Activated CD4-positive, alpha-beta T cell treated with anti-CD3 and anti-CD28 coated beads for 24 hours (primary cell): Measurements from ENCODE around the gene UBAC1.
A peak's percentile ranks its signal among the peaks of the same experiment; 100 is the strongest.

ENCODE experiments used
- DNase-seq, 2 donors: peaks; one replicate each; pipeline ENCODE4 v3.0.0-alpha.2; 2020; ENCODE audit warnings: low read depth in 2 of 2

UBAC1 gene

DNA sequence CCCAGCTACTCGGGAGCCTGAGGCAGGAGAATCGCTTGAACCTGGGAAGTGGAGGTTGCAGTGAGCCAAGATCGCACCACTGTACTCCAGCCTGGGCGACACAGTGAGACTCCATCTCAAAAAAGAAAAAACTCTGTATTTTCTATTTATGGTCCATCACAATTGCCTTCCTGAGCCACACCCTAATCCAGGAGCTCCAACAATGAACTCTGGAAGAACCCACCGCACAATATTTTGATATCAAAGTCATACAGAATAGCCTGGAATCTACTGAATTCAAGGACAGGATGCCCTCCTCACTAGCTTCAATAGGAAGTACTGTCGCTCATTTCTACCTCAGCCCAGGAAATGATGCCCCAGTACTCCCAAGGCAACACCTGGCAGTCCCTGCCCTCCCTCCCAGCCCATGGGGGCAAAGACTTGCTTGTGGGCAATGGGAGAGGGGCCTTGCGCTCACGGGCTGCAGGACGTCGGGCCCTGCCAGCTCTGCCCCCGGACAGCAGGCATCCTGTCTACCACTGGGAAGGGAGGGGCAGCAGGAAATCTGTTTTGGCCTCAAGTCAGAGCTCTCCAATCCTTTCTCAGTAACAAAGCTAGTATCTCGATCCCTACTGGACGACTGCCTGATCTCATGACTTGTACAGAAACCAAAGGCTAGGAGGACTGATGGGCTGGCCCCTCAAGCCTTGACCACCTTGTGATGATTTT lies 19.7 kb downstream of the UBAC1 start:
- DNase-seq, result no peak

- DNase-seq, result peak; percentile 18 to 38
Measured at GRCh38 chr9:135939351-135940265, 21.6 kb downstream of the UBAC1 start.

GRCh38 chr9:135937521-135938489 lies 23.4 kb downstream of the UBAC1 start:
- no peak for DNase-seq

DNA sequence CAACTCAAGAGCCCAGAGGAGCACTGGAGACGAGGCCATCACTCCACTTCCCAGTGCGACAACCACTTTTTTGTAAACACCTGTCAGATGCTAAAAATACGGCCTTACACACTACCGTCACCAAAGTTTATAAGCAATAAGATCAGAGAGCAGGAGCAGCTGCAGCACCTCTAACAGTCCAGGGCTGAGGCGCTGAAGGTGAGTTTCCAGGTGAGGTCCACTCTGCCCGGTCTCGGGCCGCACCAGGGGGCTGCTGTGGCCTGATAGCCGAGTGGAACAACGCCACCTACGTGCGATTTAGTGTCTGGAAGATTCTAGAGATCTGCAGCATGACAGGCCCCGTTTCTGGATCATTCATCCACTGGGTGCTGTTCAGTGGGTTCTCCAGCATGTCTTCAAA lies 28.1 kb downstream of the UBAC1 start:
- DNase-seq, result no peak

DNA sequence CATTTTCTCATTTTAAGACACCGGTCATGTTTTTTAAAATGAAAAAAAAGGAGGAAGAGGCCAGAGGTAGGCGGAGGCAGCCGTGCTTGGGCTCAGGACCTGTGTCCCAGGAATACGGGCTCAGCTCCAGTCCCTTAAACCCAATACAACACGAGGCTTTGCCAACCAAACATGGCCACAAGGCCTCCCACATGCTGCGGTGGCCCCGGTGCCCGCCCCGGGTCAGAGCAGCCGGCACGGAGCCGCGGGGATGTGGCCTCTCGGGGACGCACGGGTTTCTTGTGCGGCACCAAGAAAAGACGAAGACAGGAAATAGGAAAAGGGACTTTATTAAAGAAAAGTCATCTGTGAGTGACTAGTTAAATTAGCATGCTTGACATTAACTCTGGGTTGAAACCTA lies 28.5 kb downstream of the UBAC1 start:
- no peak for DNase-seq

DNA sequence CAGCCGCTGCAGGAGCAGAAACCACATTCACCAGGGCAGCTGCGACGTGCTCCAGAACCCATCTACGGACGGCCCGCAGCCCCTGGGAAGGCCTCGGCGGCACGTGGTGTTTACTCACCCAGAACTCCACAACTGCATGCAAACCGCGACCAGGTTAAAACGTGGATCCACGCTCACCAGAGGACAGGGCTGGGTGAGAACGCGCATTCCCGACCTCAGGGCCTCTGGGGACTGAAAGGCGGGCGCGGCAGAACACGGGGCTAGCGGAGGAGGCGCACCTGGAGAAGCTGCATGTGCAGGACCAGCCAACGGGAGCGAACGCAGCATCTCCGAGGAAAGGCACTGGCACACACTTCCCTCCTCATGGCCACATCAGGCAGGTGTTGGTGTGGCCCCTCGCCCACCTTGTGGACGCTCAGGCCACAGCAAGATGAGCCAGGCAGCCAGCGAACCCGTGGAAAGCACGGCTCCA lies 29.8 kb downstream of the UBAC1 start:
- DNase-seq, result no peak

DNA sequence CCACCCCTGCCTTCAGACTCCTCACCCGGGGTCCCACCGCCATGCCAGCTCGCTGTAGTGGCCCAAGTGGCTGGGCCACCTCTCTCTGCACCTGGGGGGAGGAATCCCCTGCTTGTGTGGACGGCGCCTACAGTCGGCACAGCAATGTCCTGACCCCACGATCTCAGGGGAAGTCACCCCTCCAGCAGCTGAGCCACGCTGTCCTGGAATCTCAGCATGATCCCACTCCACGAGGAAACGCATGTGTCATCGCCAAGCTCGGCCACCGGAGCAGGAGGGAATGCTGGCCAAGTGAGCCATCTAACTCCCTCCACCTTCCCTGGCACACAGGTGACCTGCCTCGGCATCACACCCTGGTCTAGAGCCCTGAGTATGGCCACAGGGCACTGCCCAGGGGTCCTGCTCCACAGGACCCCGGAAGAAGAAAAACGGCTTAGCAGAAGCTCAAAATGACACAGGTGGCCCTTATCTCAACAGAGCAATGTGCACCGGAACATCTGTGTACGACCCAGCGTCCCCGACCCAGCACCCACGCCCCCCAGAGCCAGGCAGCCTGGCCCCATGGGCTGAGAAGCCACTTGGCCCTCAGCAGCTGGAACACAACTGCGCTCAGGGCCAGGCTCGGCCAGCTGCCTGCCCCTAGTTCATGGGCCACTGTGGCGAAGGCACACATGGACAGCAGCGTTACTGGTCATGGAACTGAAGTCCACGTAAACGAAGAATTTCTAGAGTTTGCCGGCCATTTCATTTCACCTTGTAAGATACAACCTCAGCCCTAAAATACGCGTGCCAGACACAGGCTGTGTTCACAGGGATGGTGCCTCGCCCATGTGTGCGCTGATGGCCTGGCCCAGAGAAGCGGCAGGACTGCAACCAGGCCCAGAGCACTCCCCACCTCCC lies 30.5 kb downstream of the UBAC1 start:
- no peak for DNase-seq

- no peak for DNase-seq
Measured at GRCh38 chr9:135929656-135930445, 31.3 kb downstream of the UBAC1 start.

GRCh38 chr9:135928731-135929655 lies 32.2 kb downstream of the UBAC1 start:
- no peak for DNase-seq

DNA sequence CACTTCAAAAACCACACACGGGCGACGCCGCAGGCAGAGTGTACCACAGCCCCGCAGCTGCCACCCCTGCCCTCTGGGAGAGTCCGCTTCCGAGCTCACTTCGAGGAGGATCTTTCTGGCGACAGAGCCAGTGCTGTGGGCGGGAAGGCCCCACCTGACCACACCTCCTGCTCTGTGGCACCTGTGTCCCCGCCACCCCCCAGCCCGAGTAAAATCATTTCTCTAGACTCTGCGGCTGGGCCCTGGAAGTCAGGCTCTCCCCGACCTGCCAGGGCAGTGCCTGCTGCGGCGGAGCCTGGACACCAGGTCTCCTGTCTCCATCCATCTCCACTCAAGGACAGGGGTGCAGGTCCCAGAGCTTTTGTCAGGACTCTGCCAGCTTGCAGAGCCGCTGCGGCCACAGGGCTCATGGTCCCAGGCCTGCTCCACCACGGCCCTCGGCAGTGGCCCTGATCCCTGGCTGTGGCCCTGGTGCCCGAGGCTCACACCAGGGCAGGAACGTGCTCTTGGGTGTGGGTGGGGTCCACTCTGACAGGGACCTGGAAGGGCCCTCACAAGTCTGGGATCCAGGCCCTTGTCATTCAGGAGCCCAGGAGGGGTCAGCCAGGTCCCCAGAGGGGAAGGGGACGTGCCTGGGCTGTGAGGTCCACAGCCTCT lies 33.0 kb downstream of the UBAC1 start:
- DNase-seq, result no peak

- no peak for DNase-seq
Measured at GRCh38 chr9:135927195-135928013, 33.8 kb downstream of the UBAC1 start.

DNA sequence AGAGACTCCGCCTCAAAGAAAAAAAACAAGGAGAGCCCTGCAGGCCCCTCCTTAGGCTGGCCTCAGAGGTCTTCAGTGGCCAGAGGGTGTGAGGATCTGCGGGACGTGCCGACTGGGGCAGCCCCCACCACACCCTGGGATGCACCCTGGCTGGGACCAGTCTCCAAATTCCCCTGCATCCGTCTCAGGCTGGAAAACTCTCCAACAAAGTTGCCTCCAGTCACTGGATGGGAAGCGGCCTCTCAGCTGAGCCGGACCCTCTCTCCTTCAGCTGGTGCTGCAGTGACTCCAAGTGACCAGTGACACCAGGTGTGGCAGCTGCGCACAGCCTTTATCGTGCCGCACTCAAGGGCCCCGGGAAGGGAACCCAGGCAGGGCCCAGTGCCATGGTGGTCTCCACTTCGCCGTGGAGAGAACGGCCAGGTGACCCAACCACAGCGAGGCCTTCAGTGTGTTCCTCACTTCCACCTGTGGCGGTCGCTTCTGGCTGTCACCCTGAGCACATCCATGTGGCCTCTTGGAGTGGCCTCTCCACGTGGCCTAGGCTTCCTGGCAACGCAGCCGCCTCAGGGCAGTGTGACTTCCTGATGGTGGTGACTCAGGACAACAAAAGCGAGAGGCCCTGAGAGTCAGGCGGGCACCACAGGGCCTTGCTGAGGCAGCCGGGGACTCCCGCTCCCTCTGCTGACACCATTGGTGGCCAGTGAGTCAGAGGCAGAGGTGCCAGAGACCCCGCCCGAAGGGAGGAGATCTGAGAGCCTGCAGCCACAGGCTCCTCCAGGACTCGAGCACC lies 34.6 kb downstream of the UBAC1 start:
- peak; percentile 54 to 67 for DNase-seq

DNA sequence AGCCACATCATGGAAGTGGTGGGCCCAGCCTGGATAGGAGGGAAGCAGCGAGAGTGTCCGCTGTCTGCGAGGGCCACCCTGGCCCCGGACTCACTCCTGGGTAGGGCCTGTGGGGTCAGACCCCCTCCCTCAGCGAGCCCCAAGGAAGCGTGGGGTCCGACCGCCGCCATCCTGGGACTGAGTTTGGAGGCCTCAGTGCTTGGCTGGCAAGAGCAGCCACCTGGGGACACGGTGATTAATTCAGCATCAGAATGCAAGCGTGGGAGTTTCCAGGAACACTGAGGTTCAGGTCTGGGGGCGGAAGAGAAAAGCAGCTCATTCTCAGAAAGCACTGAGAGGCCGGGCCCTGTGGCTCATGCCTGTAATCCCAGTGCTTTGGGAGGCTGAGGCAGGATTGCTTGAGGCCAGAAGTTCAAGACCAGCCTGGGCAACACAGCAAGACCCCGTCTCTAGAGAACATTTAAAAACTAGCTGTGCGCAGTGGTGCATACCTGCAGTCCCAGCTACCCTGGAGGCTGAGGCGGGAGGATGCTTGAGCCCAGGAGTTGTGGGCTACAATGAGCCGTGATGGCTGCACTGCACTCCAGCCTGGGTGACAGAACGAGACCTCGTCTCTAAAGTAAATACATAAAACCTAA lies 35.6 kb downstream of the UBAC1 start:
- peak; percentile 64 to 65 for DNase-seq

DNA sequence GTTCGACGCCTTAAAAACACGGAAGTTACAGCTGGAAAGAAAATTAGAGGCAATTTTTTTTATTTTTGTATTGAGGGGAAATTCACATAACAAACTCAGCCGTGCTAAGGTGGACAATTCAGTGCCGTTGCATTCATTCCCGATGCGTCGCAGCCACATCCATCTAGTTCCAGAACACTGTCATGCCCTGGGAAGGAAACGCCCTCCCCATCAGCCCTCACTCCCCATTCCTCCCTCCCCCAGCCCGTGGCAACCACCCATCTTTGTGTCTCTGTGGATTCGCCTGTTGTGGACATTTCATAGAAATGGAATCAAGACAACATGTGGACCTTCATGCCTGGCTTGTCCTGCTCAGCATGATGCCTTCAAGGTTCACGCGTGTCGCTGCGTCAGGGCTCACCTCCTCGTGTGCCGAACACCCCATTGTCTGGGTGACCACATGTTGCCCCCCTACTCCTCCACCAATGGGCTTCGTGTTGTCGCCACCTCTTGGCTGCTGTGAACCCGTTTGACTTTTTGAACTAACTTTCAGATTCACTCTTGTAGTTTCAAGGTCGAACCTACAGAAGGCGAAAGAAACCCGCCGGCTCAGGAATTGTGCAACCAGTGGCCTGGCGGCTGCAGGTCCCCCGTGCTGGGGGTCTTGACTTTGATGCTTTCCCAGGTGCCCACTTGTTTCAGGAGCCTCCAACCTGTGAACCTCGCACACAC lies 36.4 kb downstream of the UBAC1 start:
- DNase-seq, result no peak

DNA sequence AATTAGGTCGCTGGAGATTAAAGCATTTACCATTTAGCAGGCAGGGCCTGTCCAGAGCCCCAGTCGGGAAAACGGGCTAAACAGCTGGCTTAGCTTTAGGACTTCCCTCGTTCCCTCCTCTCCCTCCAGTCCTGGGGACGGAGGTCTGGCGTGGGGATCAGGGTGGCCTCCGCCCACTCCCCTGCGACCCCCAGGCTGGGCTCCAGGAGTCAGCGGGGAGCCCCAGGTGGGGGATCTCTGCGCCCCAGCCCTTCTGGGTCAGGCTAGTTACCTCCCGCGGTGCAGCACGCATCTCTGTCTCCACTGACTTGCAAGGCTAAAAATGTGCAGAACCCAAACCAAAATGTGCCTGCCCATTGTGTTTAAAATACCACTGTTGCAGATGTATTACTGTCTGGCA lies 37.7 kb downstream of the UBAC1 start:
- no peak for DNase-seq
